ENCODE results near the gene LINGO4. TPM values are rescaled to one million over a fixed set of nuclear protein-coding genes. Genes with fewer than 3 reads are reported as not detected.

Gene LINGO4
- total and polyA plus RNA-seq, 2 of the 13 experiments (the other 11 are each of a cell fraction or from before 2014, with no cell fraction given), result 0.02 to 0.05 TPM

DNA sequence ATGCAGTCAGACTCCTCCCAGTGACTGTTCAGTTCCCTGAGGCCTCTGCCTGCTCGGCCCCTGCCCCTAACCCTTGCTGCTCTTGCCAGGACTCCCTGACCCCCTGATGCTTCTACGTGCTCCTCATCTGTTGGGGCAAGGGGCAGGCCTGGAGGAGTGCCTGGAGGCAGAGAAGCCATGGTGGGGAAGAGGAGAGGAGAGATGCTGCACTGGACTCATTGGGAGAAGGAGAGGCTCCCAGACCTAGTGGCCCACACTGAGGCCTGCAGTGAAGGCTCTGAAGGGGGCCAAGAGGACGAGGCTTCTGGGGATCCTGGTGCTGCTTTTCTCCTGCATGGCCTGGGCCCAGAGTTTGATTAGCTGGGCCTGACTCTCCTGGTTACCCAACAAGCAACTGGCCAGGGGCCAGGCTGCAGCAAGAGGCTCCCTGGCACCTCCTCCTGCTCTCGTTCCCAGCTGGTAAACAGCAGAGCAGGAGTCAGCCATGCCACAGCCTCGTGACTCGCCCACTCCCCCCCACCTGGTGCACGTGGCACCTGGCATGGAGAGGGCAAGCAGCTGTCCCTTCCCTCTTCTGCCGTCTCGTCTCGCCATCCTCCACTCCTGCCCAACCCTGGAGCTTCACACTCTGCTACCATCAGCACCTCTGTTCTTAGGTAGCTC, 27.2 kb upstream of the LINGO4 start (continued):
- TF ChIP-seq, protein P1, sequence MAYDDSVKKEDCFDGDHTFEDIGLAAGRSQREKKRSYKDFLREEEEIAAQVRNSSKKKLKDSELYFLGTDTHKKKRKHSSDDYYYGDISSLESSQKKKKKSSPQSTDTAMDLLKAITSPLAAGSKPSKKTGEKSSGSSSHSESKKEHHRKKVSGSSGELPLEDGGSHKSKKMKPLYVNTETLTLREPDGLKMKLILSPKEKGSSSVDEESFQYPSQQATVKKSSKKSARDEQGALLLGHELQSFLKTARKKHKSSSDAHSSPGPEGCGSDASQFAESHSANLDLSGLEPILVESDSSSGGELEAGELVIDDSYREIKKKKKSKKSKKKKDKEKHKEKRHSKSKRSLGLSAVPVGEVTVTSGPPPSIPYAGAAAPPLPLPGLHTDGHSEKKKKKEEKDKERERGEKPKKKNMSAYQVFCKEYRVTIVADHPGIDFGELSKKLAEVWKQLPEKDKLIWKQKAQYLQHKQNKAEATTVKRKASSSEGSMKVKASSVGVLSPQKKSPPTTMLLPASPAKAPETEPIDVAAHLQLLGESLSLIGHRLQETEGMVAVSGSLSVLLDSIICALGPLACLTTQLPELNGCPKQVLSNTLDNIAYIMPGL (CRISPR knock-in tag; IDR thresholded peaks at IDR 0.05; ENCODE audit: borderline replicate concordance in 1 of 2, low read depth in 1 of 2), result 0 out of 4 replicates have a peak, but pooled peaks of 1 of the 2 experiments have one; percentile 45
- TF ChIP-seq KLF9 (CRISPR knock-in tag; IDR thresholded peaks at IDR 0.05; ENCODE audit: low read depth) (no peak), EP300 (IDR thresholded peaks at IDR 0.05; ENCODE audit: low read depth in 2 of 2, low read length in 2 of 2) (peak in 1 of 2 experiments; percentile 62; a peak in 2 of 4 replicates), EP300 (CRISPR knock-in tag; IDR thresholded peaks at IDR 0.05; ENCODE audit: borderline replicate concordance) (peak; percentile 84; the same call in 1 of the 2 replicates), MYC (CRISPR knock-in tag; IDR thresholded peaks at IDR 0.05; ENCODE audit: borderline replicate concordance) (peak; percentile 94), ZNF431 (CRISPR knock-in tag; IDR thresholded peaks at IDR 0.05; ENCODE audit: borderline replicate concordance, low read depth) (0 out of 2 replicates have a peak, but pooled peaks have one; percentile 49), BORCS8-MEF2B (CRISPR knock-in tag; IDR thresholded peaks at IDR 0.05) (peak; percentile 27; the same call in 1 of the 2 replicates), ZNF251 (CRISPR knock-in tag; IDR thresholded peaks at IDR 0.05) (no peak), CENPT (CRISPR knock-in tag; IDR thresholded peaks at IDR 0.05; ENCODE audit: low read depth) (no peak), RORA (CRISPR knock-in tag; IDR thresholded peaks at IDR 0.05) (no peak), ZNF546 (CRISPR knock-in tag; conservative IDR thresholded peaks at IDR 0.05) (0 out of 2 replicates have a peak, but pooled peaks have one; percentile 34), NR2F1 (CRISPR knock-in tag; IDR thresholded peaks at IDR 0.05) (0 out of 4 replicates have a peak, but pooled peaks of 1 of the 2 experiments have one; percentile 25), ZNF335 (CRISPR knock-in tag; IDR thresholded peaks at IDR 0.05) (0 out of 2 replicates have a peak, but pooled peaks have one; percentile 49), FOXC1 (CRISPR knock-in tag; IDR thresholded peaks at IDR 0.05; ENCODE audit: borderline replicate concordance) (peak; percentile 64; the same call in 1 of the 2 replicates), SIN3A (IDR thresholded peaks at IDR 0.05; ENCODE audit: borderline replicate concordance, low read depth, low read length) (peak; percentile 54; the same call in 1 of the 2 replicates), ZFP41 (CRISPR knock-in tag; IDR thresholded peaks at IDR 0.05; ENCODE audit: borderline replicate concordance) (peak; percentile 67; the same call in 1 of the 2 replicates), MIER3 (CRISPR knock-in tag; IDR thresholded peaks at IDR 0.05; ENCODE audit: borderline replicate concordance) (peak; percentile 74; the same call in 1 of the 2 replicates)
- TF ChIP-seq, protein P2, sequence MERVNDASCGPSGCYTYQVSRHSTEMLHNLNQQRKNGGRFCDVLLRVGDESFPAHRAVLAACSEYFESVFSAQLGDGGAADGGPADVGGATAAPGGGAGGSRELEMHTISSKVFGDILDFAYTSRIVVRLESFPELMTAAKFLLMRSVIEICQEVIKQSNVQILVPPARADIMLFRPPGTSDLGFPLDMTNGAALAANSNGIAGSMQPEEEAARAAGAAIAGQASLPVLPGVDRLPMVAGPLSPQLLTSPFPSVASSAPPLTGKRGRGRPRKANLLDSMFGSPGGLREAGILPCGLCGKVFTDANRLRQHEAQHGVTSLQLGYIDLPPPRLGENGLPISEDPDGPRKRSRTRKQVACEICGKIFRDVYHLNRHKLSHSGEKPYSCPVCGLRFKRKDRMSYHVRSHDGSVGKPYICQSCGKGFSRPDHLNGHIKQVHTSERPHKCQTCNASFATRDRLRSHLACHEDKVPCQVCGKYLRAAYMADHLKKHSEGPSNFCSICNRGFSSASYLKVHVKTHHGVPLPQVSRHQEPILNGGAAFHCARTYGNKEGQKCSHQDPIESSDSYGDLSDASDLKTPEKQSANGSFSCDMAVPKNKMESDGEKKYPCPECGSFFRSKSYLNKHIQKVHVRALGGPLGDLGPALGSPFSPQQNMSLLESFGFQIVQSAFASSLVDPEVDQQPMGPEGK (CRISPR knock-in tag; IDR thresholded peaks at IDR 0.05), result peak; percentile 54; the same call in 1 of the 2 replicates
- TF ChIP-seq, protein P3, sequence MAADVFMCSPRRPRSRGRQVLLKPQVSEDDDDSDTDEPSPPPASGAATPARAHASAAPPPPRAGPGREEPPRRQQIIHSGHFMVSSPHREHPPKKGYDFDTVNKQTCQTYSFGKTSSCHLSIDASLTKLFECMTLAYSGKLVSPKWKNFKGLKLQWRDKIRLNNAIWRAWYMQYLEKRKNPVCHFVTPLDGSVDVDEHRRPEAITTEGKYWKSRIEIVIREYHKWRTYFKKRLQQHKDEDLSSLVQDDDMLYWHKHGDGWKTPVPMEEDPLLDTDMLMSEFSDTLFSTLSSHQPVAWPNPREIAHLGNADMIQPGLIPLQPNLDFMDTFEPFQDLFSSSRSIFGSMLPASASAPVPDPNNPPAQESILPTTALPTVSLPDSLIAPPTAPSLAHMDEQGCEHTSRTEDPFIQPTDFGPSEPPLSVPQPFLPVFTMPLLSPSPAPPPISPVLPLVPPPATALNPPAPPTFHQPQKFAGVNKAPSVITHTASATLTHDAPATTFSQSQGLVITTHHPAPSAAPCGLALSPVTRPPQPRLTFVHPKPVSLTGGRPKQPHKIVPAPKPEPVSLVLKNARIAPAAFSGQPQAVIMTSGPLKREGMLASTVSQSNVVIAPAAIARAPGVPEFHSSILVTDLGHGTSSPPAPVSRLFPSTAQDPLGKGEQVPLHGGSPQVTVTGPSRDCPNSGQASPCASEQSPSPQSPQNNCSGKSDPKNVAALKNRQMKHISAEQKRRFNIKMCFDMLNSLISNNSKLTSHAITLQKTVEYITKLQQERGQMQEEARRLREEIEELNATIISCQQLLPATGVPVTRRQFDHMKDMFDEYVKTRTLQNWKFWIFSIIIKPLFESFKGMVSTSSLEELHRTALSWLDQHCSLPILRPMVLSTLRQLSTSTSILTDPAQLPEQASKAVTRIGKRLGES (CRISPR knock-in tag; IDR thresholded peaks at IDR 0.05; ENCODE audit: borderline replicate concordance), result peak; percentile 96
- TF ChIP-seq, protein P4, sequence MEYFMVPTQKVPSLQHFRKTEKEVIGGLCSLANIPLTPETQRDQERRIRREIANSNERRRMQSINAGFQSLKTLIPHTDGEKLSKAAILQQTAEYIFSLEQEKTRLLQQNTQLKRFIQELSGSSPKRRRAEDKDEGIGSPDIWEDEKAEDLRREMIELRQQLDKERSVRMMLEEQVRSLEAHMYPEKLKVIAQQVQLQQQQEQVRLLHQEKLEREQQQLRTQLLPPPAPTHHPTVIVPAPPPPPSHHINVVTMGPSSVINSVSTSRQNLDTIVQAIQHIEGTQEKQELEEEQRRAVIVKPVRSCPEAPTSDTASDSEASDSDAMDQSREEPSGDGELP (IDR thresholded peaks at IDR 0.05; ENCODE audit: borderline replicate concordance, low read depth), result peak; percentile 95

Data from HepG2 (cell line).